RPMI8226 (cell line): Measurements from ENCODE around the gene SORBS2.
"Not testable (repeated sequence)": the region's sequence is repeated elsewhere in the genome, so short reads cannot be mapped to it uniquely, and the experiment has no call there.

Source experiments
- DNase-seq: peaks from one replicate; pipeline ENCODE4 v3.0.0-alpha.2; 2015

SORBS2 gene

GRCh38 chr4:185576962-185577950 lies 234.7 kb downstream of the SORBS2 start:
- DNase-seq = no peak

GRCh38 chr4:185576314-185576961 lies 235.6 kb downstream of the SORBS2 start:
- DNase-seq = no peak

- no peak for DNase-seq
Observed at GRCh38 chr4:185573651-185574199, 238.3 kb downstream of the SORBS2 start.

- no peak for DNase-seq
Observed at GRCh38 chr4:185570727-185571126, 241.3 kb downstream of the SORBS2 start.

- DNase-seq = no peak
Observed at GRCh38 chr4:185567381-185568376, 244.3 kb downstream of the SORBS2 start.

GRCh38 chr4:185566972-185567371 lies 245.0 kb downstream of the SORBS2 start:
- DNase-seq = no peak

GRCh38 chr4:185566425-185566824 lies 245.6 kb downstream of the SORBS2 start:
- DNase-seq = no peak

GRCh38 chr4:185565696-185566095 lies 246.3 kb downstream of the SORBS2 start:
- no peak for DNase-seq

- no peak for DNase-seq
Observed at GRCh38 chr4:185564349-185564748, 247.6 kb downstream of the SORBS2 start.

- DNase-seq = no peak
Observed at GRCh38 chr4:185562531-185562930, 249.5 kb downstream of the SORBS2 start.

GRCh38 chr4:185560316-185560715 lies 251.7 kb downstream of the SORBS2 start:
- DNase-seq = no peak

- no peak for DNase-seq
Observed at GRCh38 chr4:185559915-185560281, 252.1 kb downstream of the SORBS2 start.

- DNase-seq = not testable (repeated sequence)
Observed at GRCh38 chr4:185559251-185559914, 252.6 kb downstream of the SORBS2 start.

GRCh38 chr4:185554365-185555126 lies 257.4 kb downstream of the SORBS2 start:
- DNase-seq = no peak

- no peak for DNase-seq
Observed at GRCh38 chr4:185552254-185552653, 259.7 kb downstream of the SORBS2 start.

GRCh38 chr4:185550933-185551332 lies 261.1 kb downstream of the SORBS2 start:
- no peak for DNase-seq

- no peak for DNase-seq
Observed at GRCh38 chr4:185549095-185549639, 262.8 kb downstream of the SORBS2 start.

- DNase-seq = no peak
Observed at GRCh38 chr4:185548587-185548986, 263.4 kb downstream of the SORBS2 start.

GRCh38 chr4:185546335-185546734 lies 265.7 kb downstream of the SORBS2 start:
- no peak for DNase-seq

GRCh38 chr4:185542626-185543315 lies 269.2 kb downstream of the SORBS2 start:
- no peak for DNase-seq
